Transverse colon (tissue), 3 donors: ENCODE data around the gene RETSAT.

Experiments
- CTCF ChIP-seq, 5 experiments: fragments of 200-600 bp in 3 of 5; fragments of 450-650 bp in 2 of 5; sonication (generic) in 3 of 5; IDR thresholded peaks; 1 replicate in 2 of 5; 2 replicates in 3 of 5; pipeline ENCODE4 v1.5.1; 2016 to 2017; ENCODE audit warnings: antibody characterized with exemption in 5 of 5, inconsistent platforms in 3 of 5, mild to moderate bottlenecking in 2 of 5, moderate library complexity in 1 of 5
- POLR2A ChIP-seq: fragments of 450-650 bp; IDR thresholded peaks from one replicate; pipeline ENCODE4 v1.6.1; 2016; ENCODE audit warnings: antibody characterized with exemption, mild to moderate bottlenecking, moderate library complexity

- TF ChIP-seq POLR2A (no peak), CTCF (IDR thresholded peaks at IDR 0.05) (no peak)
These were observed 25.7 kb upstream of the RETSAT start for GRCh38 chr2:85380048-85380447.
